ENCODE measurements around the gene ZNF655.
"Not testable (repeated sequence)": the region's sequence is repeated elsewhere in the genome, so short reads cannot be mapped to it uniquely, and the experiment has no call there.

Gene ZNF655

GRCh38 chr7:99576251-99576650 is 17.8 kb downstream of the ZNF655 start:
- Histone ChIP-seq H3K27ac (no peak overlapping the region), H3K36me3 (peaks cover 21% of the 10 kb centered on the region), H3K4me3 (ENCODE audit: low read depth, low read length) (no peak overlapping the region), H3K27me3 (ENCODE audit: insufficient read depth, low read depth, severe bottlenecking) (no peaks in the 10 kb centered on the region), H3K9me3 (ENCODE audit: severe bottlenecking) (no peaks in the 10 kb centered on the region)
- DNase-seq = no peak
- no peak for TF ChIP-seq CTCF (IDR thresholded peaks at IDR 0.05; ENCODE audit: low read depth, low read length)

- no peaks in the 10 kb centered on the region for H3K27me3 ChIP-seq (ENCODE audit: insufficient read depth, low read depth, severe bottlenecking)
- H3K9me3 ChIP-seq (ENCODE audit: severe bottlenecking) = no peaks in the 10 kb centered on the region
- H3K27ac ChIP-seq = no peak overlapping the region; the same call in 1 of the 2 replicates
- no peak for DNase-seq
- no peak for TF ChIP-seq CTCF (IDR thresholded peaks at IDR 0.05; ENCODE audit: low read depth, low read length)
- H3K36me3 ChIP-seq = no peaks in the 10 kb centered on the region
- peak overlapping the region; percentile 75 for H3K4me3 ChIP-seq (ENCODE audit: low read depth, low read length)
Observed at GRCh38 chr7:99579281-99579955, 21.0 kb downstream of the ZNF655 start.

GRCh38 chr7:99579956-99580777 is 21.7 kb downstream of the ZNF655 start:
- Histone ChIP-seq H3K9me3 (ENCODE audit: severe bottlenecking) (no peaks in the 10 kb centered on the region), H3K36me3 (no peaks in the 10 kb centered on the region), H3K27me3 (ENCODE audit: insufficient read depth, low read depth, severe bottlenecking) (no peaks in the 10 kb centered on the region), H3K4me3 (ENCODE audit: low read depth, low read length) (peak overlapping the region; percentile 75), H3K27ac (peak overlapping the region; percentile 40)
- DNase-seq = peak; percentile 70
- TF ChIP-seq CTCF (IDR thresholded peaks at IDR 0.05; ENCODE audit: low read depth, low read length) = peak; percentile 70

- H3K36me3 ChIP-seq; H3K9me3 ChIP-seq (ENCODE audit: severe bottlenecking); DNase-seq; H3K27me3 ChIP-seq (ENCODE audit: insufficient read depth, low read depth, severe bottlenecking): not testable (repeated sequence)
- H3K4me3 ChIP-seq (ENCODE audit: low read depth, low read length) = peak overlapping the region; percentile 75
- H3K27ac ChIP-seq = peak overlapping the region; percentile 40
Observed at GRCh38 chr7:99580778-99581332, 22.4 kb downstream of the ZNF655 start.

GRCh38 chr7:99588868-99589267 is 30.4 kb downstream of the ZNF655 start:
- Histone ChIP-seq H3K4me3 (ENCODE audit: low read depth, low read length) (no peak overlapping the region), H3K9me3 (ENCODE audit: severe bottlenecking) (no peaks in the 10 kb centered on the region), H3K36me3 (no peaks in the 10 kb centered on the region), H3K27ac (no peak overlapping the region), H3K27me3 (ENCODE audit: insufficient read depth, low read depth, severe bottlenecking) (peaks cover 6% of the 10 kb centered on the region)
- no peak for DNase-seq
- no peak for TF ChIP-seq CTCF (IDR thresholded peaks at IDR 0.05; ENCODE audit: low read depth, low read length)
